Measurements from ENCODE around the gene DLL1.
"Not testable (repeated sequence)": the region's sequence is repeated elsewhere in the genome, so short reads cannot be mapped to it uniquely, and the experiment has no call there.

DLL1 gene

GRCh38 chr6:170269151-170269845, 21.6 kb downstream of the DLL1 start:
- DNase-seq (ENCODE audit: low read depth in 2 of 2) = no peak

DNA sequence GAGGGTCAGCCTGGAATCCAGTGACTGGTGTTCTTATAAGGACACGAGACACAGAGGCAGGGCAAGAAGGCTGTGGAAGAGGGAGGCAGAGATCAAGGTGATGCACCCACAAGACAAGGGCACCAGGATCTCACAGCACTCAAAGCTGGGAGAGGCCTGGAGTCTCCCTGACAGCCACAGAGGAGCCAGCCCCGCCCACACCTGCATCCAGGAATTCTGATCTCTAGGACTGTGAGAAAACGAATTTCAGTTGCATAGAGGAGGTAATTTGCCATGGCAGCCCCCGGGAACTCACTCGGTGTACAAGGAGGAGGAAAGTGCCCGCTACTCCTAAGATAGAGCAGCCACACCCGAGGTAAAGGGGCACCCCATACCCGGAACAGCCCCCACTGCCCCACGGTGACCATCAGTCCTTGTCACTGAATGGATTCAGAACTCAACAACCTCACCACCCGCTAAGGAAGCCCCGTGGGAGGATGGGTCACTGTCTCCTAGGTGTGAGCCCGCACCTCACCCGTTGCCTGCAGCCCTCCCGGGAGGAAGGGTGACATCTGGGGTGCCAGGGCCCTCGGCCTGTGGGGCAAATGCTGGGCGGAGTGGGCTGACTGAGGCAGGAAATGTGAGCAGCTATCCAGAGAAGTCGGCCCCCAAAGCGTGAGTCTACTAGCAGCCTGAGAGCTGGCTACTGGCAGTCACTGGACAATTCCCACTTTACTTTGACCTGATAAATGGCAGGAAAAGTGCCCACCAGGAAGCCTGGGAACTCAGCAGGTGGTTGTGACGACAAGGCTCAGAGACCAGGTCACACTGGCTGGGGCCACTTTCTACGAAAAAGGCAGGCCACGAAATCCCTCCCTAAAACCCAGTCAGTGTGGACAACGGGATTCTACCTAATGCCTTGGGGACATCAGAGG, 22.4 kb downstream of the DLL1 start:
- no peak for DNase-seq (ENCODE audit: low read depth in 2 of 2)

- no peak for DNase-seq (ENCODE audit: low read depth in 2 of 2)
Observed at GRCh38 chr6:170267688-170268087, 23.2 kb downstream of the DLL1 start.

GRCh38 chr6:170266061-170266825, 24.6 kb downstream of the DLL1 start:
- DNase-seq (ENCODE audit: low read depth in 2 of 2) = no peak

- no peak for DNase-seq (ENCODE audit: low read depth in 2 of 2)
Observed at GRCh38 chr6:170265655-170266054, 25.2 kb downstream of the DLL1 start.

DNA sequence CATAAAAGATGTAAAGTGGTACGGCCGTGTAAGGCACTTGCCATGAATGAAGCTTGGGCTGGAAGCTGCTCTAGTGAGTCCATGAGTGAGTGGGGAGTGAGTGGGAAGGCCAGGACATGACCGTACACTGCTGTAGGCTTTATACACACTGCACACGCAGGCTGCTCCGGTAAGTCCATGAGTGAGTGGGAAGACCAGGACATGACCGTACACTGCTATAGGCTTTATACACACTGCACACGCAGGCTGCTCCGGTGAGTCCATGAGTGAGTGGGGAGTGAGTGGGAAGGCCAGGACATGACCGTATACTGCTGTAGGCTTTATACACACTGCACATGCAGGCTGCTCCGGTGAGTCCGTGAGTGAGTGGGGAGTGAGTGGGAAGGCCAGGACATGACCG, 26.2 kb downstream of the DLL1 start:
- DNase-seq (ENCODE audit: low read depth in 2 of 2) = not testable (repeated sequence)

- DNase-seq (ENCODE audit: low read depth in 2 of 2) = no peak
Observed at GRCh38 chr6:170264086-170264485, 26.8 kb downstream of the DLL1 start.

- no peak for DNase-seq (ENCODE audit: low read depth in 2 of 2)
Observed at GRCh38 chr6:170263410-170263809, 27.5 kb downstream of the DLL1 start.

DNA sequence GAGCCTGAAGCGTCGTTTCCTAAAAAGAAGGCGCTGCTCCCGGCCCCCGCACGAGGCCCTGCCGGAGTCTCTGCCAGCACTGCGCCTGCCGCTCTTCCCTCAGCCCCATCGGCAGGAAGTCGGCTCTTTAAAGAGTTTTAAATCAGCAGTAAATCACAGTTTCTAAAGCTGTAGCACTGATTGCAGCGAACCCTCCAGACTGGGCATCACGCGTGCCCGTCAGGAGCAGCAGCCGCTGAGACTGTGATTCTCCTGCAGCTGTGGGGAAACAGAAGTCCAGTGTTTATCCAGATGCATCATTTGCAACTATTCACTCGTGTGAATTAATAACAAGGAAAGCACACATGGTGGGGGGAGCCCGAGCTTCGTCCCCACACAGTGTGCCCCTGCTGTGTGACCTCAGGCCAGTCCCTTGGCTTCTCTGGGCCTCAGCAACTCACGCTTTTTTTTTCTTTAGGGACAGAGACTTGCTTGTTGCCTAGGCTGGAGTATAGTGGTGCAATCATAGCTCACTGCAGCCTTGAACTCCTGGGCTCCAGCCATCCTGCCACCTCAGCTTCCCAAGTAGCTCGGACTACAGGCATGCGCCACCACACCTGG, 28.3 kb downstream of the DLL1 start:
- no peak for DNase-seq (ENCODE audit: low read depth in 2 of 2)

DNA sequence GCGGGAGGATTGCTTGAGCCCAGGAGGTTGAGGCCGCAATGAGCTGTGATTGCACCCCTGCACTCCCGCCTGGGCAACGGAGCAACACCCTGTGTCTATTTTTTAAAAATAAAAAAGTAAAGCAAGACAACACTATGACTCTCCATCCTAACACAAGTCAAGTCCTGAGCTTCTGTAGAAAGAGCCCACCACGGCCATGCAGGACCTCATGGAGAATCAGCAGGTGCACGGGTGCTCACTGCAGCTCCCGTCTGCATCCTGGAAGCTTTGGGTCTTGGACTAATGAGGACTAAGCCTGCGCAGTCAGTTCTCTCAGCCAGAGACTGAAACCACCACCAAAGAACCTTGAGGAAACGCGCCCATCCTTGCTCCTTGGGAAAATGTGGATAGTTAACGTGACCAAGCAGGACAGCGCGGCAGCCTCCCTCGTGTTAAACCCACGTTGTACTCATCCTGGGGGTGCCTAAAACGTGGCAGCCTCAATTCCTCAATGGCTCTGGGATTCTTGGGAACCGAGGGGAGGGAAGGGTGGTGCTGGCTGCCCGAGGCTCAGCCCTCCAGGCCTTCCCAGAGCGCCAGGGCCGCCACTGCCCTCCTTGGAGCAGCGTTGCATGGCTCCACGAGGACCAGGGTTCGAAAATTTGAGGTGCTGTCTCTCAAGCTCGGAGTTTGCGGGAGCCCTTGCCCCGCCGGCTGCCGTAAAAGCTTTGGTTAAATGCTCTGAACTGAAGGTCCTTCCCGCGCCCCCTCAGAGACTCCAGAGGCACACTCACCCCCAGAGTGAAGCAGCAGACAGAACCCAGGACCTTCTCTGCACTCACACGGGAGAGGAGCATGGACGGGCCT, 29.0 kb downstream of the DLL1 start:
- no peak for DNase-seq (ENCODE audit: low read depth in 2 of 2)

DNA sequence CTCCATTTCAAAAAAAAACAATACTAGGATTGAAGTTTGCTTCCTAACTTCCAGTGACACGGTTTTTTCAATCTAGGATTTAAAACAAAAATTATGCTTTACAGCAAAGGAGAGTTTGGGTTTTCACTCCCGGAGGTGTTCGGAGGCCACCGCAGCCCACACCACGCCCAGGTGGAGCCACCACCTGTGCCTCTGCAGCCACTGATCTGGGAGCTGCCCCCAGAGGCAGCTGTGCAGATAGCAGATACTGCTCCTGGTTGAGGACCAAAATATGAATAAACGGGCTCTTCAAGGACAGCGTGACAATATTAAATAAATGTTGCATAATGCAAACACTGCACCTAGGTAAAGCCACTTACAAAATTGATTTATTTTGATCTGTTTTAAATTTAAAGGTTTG, 30.2 kb downstream of the DLL1 start:
- DNase-seq (ENCODE audit: low read depth in 2 of 2) = no peak

GRCh38 chr6:170259278-170259677, 31.6 kb downstream of the DLL1 start:
- no peak for DNase-seq (ENCODE audit: low read depth in 2 of 2)

- DNase-seq (ENCODE audit: low read depth in 2 of 2) = no peak
Observed at GRCh38 chr6:170258407-170258806, 32.5 kb downstream of the DLL1 start.

DNA sequence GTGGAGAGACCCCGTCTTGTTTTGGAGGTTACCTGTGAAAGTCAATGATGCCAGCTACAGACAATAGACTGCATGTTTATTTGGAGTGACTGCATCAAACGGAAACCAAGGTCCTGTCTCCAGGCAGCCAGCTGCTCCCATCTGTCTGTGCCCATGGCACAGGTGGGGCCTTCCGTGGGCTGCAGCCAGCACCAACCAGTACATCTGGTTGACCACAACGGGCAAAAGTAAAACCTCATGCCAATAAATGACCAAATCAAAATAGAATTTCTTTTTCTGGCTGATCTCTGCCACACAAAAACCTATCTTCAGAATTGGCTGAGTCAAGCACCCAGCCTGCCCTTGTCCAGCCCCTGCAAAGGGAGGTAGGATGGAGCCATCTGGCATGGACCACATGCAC, 33.5 kb downstream of the DLL1 start:
- DNase-seq (ENCODE audit: low read depth in 2 of 2) = no peak

DNA sequence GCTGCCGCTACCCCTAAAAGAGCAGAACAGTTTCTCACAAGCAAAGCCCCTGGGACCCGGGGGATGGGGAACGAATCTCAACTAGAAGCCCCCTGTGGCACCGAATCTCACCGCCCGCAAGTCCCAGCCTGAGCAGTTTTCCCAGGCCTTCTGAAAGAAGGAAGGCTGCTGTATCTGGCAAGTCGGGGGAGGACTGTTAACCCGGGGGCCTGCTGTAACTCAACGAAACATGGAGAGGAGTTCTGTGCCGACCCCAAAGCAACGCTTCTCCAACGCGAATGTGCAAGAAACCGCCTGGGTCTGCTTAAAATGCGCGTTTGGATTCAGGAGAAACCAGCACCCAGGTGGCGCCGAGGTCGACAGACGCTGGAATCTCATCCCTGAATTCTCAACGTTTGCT, 34.2 kb downstream of the DLL1 start:
- DNase-seq (ENCODE audit: low read depth in 2 of 2) = no peak

- no peak for DNase-seq (ENCODE audit: low read depth in 2 of 2)
Observed at GRCh38 chr6:170255426-170256125, 35.3 kb downstream of the DLL1 start.

DNA sequence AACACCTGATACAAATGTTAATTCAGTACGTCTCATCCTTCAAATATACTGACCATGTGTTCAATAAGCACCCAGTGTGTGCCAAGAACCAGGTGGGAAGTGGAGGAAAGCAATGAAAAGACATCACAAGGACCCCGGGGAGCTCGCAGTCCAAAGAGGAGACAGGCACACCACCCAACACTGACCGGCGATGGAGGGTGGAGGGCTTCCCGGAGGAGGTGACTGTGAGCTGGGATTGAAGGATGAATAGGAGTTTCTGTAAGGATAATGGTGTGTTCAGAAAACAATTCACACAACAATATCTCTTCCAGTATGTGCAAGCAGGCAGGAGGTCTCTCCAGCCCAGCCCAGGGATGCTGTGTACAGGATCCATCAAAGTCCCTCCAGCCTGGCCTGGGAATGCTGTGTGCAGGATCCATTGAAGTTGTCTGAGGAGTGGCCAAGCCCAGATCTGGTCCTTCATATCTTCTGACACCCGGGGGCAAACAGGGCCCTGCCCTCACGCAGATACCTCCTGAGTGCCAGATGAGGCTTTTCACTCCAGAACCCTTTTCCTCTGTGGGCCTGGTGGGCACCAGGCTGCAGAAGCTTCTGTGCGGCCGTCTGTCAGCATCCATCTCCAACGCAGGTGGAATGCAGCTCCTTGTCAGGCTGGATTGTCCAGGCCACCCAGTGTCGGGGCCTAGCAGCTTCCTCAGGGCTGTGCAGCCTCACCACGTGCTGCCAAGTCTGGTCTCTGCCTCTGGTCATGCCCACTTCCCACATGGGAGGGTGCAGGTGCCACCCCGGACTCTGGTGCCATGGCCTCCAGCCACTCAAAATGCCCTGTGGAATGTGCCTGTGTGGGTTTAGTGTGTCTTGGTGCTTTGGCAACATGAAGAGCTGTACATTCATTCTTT, 36.3 kb downstream of the DLL1 start:
- DNase-seq (ENCODE audit: low read depth in 2 of 2) = no peak

DNA sequence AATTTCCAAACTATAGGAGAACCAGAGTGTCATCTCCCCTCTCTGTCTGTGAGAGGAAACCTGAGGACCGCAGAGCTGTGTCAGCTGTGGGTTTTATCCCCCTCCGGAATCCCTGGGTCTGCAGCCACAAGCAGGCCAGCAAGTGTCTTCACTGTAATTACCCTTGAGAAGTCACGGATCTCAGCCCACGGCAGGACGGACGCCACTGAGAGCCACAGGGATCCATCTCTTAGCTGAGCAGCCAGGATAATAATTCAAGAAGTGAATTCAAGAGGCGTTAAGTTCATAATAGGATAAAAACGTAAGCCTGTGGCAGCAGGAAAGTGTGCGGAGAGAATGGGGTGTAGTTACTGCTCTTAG, 37.0 kb downstream of the DLL1 start:
- DNase-seq (ENCODE audit: low read depth in 2 of 2) = no peak

- no peak for DNase-seq (ENCODE audit: low read depth in 2 of 2)
Observed at GRCh38 chr6:170253226-170253909, 37.5 kb downstream of the DLL1 start.

All from activated CD4-positive, alpha-beta T cell treated with anti-CD3 and anti-CD28 coated beads for 24 hours (primary cell).